Stimulated activated CD8-positive, alpha-beta memory T cell treated with anti-CD3 and anti-CD28 coated beads, Interleukin-7, amount 100 ng/mL, for 1 hour (primary cell): ENCODE results near the gene EXOSC7.
"Not testable (repeated sequence)": the region's sequence is repeated elsewhere in the genome, so short reads cannot be mapped to it uniquely, and the experiment has no call there.

ENCODE experiments used
- DNase-seq, 2 donors: peaks; one replicate each; pipeline ENCODE4 v3.0.0-alpha.2; 2020; ENCODE audit warnings: low read depth in 2 of 2

The EXOSC7 gene

DNA sequence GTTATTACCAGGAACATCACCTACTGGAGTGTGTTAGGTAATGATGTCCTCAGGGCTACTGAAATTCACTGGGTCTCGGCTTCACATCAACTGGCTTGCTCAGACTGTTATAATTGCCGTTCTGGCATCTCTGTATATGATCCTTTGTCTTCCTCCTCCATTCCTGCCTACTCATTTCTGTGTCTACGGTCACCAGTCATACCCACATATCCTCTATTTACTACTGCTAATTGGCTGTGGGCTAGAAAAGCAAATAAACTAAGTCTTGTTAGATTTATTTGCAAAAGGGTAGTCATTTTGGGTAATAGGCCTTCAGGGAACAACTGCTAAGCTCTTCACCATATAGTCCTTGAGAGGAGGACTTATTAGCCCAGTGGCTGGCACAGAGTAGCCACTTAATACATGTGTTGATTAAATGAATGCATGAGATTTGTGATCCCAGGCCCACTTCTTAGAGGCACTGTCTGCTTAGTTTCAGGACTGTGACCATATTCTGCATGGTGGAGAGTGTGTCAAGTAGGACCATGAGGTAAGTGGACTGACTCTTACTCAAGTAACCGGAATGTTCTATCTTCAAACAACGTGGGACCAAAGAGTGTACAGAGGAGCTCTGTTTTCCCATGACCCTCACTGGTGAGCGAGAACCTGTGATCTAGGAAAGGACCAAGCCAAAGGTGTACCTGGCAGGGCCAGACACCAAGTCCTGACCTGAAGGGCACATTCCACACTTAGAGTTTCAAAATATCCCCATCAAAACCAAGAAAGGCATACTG lies 13.2 kb upstream of the EXOSC7 start:
- DNase-seq: no peak

DNA sequence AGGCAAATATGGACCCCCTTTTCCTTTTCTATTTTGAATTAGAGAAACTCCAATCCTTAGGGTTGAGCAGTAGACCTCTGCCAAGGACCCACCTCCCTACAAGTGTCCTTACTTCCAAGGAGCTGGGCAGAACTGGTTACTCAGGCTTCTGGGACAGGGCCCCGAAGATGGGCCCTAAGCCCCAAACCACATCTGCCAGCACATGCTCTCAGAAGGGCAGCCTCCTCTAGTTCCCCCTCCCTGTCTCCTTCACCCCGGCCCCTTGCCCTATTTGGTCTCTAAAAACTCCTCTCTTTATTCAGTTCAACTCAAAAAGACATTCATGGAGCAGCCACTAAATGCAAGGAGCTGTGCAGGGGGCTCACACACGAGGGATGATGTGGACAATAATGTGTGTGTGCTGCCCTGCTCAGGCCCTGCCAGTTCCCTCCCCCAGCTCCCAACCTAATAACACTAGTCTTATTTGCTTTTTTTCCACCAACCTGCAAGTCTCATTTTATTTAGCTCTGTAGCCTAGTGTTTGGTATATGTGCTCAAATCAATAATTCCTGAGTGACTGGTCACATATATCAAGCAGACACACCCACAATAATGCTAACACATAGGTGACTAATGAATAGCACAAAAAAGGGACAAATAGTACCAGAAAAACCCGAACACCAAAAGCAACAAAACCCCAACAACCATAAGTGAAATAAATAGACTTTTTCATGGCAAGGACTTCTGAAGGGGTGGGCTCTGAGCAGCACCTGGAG lies 12.3 kb upstream of the EXOSC7 start:
- DNase-seq: no peak

DNA sequence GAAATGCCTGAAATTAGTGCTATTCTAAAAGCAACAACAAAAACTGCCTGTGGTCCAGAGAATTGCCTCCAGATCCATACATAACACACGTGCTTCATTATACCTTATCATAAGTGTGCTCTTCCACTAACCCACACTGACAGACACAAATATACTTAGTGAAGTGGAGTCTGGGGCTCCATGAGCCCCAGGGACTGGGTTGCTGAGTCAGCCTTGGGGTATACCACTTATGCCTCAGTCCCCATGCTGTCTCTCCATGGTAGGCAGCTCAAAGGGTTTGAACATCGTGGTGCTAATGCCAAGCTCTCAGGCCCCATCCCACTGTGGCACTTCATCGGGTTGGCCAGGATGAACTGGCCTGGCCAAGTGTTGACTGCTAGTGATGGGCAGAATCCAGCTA lies 10.9 kb upstream of the EXOSC7 start:
- no peak for DNase-seq

DNA sequence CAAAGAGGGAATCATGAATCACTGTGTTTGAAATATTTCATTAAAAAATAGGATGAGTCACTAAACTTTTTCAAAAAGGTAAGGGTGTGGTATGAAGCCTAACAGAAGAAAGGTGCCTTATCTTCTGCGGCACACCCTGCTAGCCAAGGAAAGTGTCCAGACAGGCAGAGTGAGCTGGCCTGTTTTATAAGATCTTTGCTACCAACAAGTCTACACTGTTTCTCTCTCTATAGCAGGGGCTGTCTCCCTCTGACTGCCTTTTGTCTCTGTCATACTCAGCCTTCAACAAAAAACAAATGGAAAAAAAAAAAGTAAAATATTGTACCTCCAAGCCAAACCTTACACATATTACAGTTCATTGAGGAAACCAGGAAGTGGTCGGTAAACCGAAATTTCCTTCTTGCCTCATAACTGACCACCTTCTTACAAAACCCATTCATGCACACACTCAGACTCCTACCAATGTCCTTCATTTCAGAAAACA lies 9.2 kb upstream of the EXOSC7 start:
- DNase-seq: no peak

DNA sequence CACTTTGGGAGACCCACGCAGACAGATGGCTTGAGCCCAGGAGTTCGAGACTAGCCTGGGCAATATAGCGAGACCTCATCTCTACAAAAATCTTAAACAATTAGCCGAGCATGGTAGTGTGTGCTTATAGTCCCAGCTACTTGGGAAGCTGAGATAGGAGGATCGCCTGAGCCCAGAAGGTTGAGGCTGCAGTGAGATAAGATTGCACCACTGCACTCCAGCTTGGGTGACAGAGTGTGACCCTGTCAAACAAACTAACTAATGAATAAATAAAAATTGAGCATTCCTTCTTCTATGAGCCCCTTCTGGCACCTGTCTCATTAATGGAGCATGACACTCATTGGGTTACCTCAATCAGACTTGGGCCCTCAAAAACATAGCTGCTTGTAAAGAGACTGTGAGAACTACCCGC lies 7.6 kb upstream of the EXOSC7 start:
- no peak for DNase-seq

DNA sequence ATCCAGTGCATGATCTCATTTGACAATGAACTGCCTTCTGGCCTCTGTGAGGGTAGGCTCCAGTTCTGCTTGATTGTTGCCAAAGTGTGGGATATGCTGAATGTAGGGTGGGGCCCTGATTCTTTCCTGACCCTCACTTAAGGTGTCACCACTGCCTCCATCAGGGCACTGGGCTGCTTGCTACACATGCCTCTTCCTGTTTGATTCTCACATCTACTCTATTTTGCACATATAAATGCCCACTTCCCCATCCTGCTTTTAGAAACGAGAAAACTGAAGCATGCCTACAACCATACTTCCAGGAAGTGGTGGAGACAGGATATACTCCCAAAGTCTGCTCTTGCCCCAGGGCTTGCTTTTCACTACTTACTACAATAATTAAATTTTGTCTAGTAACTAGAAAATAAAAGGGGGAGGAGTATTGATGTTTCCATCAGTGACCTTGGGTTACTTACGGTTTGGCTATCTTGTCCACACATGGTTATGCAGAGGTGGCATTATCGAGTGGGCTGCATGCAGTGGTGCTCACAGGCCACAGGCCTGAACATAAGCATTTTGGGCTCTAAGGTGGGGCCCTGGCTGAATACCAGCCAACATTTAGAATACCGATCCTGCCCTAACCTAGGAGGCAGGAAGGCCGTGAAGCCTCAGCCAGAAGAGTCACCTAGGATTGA lies 6.8 kb upstream of the EXOSC7 start:
- no peak for DNase-seq

DNA sequence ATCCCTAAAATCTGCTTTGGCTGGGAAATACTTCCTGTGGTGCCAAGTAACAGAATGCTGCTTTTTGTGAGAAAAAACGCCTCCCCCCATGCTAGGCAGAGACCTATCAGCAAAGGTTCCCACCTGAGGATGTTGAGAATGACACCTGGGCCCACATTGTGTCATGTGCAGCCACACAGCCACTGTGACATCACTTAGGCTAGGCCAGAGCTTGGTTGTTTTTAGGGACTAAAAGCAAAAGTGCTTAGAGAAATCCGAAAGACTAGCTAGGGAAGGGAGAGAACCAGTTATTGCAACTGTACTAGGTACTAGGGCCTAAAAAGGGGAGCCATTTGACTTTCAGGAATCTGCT lies 6.2 kb upstream of the EXOSC7 start:
- DNase-seq: no peak

DNA sequence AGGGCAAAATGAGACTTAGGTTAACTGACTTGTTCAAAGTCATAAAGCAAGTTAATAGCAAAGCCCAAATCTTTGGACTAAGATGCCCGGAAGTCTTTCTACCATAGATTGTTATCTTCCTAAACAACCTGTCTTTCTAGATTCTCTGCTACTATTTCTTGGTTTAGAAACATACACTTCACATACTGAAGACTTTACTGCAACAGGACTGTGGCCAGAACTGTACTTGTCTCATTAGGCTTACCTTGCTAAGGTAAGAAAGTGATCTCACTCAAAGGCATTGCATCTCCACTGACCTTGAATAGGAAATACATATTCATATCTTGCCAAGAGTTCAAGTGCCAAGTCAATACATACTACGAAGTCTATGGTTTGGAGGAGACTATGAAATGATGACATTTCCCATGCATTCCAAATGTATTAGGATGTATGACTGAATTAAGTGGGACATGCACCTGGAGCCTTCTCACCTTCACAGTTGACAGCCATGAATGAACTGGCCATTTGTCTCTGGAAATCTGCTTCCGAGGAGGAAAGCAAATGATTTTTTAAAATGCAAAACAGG lies 5.0 kb upstream of the EXOSC7 start:
- no peak for DNase-seq

DNA sequence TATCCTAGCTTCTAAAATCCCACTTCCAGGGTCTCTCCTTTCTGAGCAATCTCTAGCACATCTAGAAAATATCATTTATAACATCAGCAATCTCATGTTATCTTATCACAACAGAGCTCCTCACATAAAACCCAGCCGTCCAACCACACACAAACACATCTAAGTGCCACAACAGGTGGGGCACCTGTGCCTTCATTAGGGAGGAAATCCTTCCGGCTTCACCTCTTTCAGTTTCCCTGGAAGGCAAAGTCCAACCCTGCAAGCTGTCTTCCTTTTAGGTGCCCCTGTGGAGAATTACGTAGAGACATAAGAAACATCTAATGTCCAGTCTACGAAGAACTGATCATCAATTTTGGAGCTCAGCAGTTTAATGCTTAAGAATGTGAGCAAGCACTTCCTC lies 1.6 kb upstream of the EXOSC7 start:
- no peak for DNase-seq

DNA sequence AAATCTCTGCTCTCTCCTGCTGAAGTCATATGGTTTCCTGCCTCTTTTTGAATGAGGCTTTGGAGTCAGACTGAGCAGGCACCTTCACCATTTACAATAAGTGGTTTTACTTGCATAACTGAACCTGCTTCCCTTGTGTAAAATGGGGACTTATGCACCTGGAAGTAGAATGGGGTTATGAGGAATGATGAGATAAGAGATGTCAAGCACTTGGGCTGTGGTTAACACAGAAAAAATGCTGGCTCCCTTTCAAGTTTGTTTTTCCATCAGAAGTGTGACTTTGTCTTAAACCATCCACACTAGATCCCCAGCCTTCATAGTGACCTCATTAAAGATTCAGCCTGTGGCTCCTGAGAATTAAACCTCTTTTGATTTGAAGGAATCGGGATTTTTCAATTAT lies 5.2 kb downstream of the EXOSC7 start:
- DNase-seq: no peak

DNA sequence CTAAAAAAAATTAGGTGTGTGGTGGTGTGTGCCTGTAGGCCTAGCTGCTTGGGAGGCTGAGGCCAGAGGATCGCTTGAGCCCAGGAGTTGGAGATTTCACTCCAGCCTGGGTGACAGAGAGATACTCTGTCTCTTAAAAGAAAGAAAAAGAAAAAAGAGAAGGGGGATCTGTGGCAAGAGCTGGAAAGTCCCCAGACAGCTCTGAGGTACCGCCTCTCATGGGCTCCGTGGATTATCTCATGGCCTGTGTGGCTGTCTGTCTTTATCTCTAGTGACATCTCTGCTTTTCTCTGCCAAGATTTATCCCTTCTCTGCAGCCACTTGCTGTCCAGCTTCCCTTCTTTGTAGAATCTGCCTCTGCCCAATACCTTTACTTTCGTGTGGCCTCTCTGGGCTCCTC lies 5.7 kb downstream of the EXOSC7 start:
- DNase-seq: no peak

DNA sequence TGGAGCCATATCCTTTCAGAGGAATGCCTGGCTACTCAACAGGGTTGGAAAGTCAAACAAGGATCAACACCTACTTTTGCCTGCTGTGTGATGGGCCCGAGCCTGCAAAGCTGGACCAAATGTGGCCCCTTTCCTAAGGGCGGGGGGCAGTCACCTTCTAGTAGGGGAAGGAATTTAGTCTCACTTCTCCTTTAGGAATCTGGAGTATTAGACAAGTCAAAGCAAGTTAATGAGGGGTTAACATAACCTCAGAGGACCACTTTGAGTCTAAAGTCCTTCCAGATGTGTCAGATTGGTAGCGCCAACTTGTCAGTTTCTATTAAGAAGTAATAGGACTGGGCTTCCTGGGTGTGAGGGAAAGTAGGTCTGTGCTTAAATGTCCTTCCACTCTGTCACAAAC lies 6.8 kb downstream of the EXOSC7 start:
- DNase-seq: no peak

DNA sequence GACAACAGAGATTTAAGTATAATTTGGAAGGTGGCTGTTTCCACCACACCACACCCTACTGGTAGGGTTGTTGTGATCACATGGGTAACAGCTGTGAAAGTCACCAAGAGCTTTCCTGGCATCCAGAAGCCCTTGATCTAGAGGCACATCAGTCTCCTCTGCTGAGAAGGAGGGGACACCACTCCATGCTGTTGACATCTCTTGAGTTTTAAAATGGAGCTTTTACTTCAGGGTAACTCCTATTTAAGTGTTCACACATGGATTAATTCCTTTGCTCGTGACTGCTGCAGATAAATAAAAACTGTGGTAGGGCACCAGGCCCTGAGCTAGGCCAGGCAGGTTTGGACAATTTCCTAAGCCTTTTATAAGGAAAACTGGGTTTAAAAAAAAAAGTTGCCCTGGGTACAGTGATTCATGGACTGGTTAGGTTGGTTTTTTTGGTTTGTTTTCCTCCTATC lies 7.5 kb downstream of the EXOSC7 start:
- DNase-seq: no peak

DNA sequence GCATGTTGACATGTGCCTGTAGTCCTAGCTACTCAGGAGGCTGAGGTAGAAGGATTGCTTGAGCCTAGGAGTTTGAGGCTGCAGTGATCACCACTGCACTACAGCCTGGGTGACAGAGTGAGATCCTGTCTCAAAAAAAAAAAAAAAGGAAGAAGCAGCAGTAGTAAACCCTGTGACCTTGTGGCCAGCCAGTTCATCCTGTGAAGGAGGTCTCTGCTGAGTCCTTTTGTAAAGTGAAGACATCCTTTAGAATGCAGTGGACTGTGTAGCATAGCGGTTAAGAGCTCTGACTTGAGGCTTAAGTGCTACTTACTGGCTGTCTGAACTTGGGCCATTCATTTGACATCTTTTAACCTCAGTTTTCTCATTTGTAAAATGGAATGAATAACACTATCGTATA lies 8.3 kb downstream of the EXOSC7 start:
- no peak for DNase-seq

DNA sequence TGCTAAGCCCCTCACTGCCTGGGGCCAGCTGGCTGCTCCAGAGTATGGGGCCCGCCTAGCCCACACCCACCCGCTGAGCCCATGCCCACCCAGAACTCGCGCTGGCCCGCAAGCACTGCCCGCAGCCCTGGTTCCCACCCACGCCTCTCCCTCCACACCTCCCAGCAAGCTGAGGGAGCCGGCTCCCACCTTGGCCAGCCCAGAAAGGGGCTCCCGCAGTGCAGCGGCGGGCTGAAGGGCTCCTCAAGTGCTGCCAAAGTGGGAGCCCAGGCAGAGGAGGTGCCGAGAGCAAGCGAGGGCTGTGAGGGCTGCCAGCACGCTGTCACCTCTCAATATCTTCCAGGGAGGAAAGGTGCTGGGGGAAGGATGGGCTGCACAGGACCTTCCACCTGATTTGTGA lies 10.3 kb downstream of the EXOSC7 start:
- not testable (repeated sequence) for DNase-seq

DNA sequence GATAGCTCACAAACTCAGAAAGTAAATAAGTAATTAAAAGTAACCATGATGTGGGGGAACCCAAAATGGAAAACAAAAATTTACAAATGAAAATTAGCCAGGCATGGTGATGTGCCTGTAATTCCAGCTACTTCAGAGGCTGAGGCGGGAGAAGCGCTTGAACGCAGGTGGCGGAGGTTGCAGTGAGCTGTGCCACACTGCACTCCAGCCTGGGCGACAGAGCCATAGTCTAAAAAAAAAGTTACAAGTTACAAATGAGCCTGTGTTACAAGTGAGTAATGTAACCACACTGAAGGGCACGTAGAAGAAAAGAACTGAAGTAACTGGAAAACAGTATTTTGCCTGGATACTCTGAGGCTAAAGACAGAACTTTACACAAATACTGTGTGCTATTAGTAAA lies 11.3 kb downstream of the EXOSC7 start:
- no peak for DNase-seq

DNA sequence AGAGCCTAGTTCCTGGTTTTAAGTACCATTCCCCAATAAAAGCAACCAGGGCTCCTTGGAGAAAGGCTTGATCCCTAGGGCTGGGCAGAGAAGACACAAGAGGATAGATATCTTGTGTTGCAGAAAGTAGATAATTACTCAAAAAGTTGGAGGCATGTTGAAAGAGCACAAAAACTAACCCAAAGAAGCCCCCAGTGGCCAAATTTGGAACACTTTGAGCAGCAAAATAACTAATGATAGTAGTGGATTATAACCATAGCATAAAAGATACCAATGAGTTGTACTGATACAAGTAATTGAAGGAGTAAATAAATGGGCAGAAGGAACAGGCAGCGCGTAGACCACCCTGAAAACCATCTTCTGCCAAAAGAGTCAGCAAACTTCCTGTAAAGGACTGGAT lies 12.0 kb downstream of the EXOSC7 start:
- DNase-seq: no peak

DNA sequence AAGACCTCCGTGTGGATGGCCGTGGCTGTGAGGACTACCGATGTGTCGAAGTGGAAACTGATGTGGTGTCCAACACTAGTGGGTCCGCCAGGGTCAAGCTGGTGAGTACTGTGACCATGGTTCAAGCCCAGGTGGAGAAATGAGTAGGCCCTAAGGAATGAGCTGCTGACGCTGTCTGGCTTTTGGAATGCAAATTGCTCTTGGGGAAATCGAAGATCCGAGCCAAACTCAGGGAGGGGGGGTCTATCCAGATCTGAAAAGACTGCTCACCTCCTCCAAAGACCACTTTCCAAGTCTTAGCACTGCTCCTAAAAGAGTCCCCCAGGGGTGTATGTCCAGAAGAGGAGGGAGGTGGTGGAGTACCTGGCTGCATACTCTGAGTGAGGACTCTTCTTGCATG lies 13.1 kb downstream of the EXOSC7 start:
- no peak for DNase-seq

DNA sequence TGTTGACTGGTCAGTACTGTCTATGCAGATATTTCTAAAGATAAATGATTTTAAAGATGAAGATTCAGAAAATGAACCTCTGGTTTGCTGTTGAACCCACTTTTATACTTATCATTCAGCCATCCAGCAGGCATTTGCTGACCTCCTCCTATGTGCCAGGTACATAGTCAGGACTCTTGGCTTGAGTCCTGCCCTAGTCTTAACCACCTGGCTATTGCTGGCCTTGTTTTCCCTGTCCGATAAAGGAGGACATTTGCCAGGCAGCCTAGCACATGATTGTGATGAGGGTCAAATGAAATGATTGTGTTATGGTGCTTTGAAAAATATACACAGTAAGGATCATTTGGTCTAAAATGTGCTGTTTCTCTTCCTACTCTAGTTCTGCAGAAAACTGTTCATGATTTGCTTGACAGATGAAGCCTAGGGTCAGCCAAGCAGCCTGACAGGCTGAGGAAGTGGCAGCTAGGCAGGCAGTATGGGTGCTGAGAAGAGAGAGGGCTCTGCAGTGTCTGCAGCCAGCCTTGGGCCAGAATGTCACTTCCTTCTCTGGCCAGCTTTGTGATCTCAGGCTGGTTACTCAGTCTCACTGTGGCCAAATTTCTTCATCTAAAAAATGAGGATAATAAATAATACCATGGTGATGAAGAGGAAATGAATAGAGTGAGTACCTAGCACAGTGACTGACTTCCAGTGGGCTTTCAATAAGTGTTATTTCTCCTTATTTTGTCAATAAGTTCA lies 13.8 kb downstream of the EXOSC7 start:
- no peak for DNase-seq

DNA sequence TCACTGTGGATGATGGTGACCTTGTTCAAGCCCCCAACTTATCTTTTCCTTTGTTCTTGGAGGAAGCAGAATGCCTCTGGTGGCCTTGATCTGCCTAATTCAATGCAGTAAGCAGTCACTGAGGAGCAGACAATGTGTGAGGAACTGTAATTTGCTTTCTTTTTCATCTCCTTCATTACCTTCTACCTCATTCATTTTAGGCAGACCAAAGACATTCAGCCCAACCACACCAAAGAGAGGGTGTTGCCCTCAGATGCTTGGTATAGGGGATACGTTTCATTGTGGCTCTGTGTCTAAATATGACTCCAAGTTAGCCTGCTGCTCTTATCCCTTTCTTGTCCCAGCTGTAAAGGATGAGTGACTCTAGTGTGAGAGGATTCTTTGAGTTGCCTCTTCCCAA lies 15.3 kb downstream of the EXOSC7 start:
- no peak for DNase-seq

DNA sequence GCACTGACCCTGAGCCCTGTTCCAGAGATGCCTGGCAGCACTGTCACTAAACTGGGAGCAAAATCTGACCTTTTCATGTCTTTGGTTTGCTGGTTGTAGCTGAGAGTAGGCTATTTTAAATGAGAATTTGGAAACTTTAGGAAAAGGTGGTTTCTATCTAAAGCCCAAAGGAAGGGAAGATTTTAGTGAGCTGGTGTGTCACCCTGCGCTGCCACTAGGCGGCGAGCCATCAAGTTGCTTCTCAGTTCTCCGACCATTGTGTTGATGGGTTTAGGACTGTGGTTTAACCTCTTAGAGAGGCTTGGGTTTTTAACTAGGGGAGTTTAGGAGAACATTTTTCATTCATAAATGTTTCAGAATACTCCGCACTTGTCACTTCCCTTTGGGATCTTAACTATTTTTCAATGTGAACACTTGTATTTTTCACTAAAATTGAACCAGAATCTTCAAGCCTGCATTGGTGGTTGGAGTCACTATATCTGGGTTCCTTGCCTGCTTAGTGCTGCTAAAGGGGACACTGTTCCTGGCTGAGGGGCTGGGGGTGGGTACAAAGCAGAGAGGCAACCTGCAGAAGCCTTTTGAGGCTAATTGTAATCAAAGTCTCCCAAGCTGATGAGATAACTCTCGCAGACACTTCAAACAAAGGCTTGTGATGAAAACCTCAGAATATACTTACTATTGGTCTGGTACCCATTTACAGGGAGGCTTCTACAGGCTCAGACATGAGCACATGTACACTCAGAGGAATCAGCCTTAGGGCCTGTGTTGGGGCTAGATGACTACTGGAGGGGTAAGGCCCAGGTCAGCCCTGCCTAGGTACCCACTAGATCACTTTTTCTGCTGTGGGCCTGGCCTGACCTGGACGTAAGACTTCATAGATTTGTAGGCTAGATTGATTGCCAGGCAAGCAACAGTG lies 16.8 kb downstream of the EXOSC7 start:
- DNase-seq: no peak
